Upper lobe of right lung (tissue), 1 donor: ENCODE results near the gene TBC1D2B. TPM values are rescaled to one million over a fixed set of nuclear protein-coding genes. Genes with fewer than 3 reads are reported as not detected.

ENCODE experiments used
- ATAC-seq: fragments of 200-7000 bp; cut with Tn5 transposase; one replicate; pipeline ENCODE4 v1.9.1; 2020; ENCODE audit warnings: mild to moderate bottlenecking, moderate library complexity
- DNase-seq: peaks from one replicate; pipeline ENCODE4 v3.0.0-alpha.2; 2020
- H3K27ac ChIP-seq: fragments of 200-600 bp; one replicate; pipeline ENCODE4 v1.8.0; 2022
- H3K27me3 ChIP-seq: fragments of 200-600 bp; one replicate; pipeline ENCODE4 v1.8.0; 2022; ENCODE audit warnings: mild to moderate bottlenecking
- H3K36me3 ChIP-seq: fragments of 200-600 bp; one replicate; pipeline ENCODE4 v1.8.0; 2022
- H3K4me1 ChIP-seq: fragments of 200-600 bp; one replicate; pipeline ENCODE4 v1.8.0; 2022
- H3K4me3 ChIP-seq: fragments of 200-600 bp; one replicate; pipeline ENCODE4 v1.8.0; 2022; ENCODE audit warnings: mild to moderate bottlenecking
- H3K9me3 ChIP-seq: fragments of 200-600 bp; one replicate; pipeline ENCODE4 v1.8.0; 2022
- intact Hi-C: fragments of 100-400 bp; cut with DNase I; formaldehyde crosslinking; loops from one replicate; pipeline ENCODE4 v1.11.0; 2022
- total RNA-seq: library from RNA; stranded (reverse); fragmentation: NEBNext Ultra II Directional; extraction: Animal tissue kit (Norgen Biotek cat#: 25700); gene quantifications from one replicate; pipeline ENCODE4 v1.2.1, GENCODE V29; 2021
- TF ChIP-seq, protein P1 (sequence below): fragments of 200-600 bp; IDR thresholded peaks from one replicate; pipeline ENCODE4 v1.8.0; 2022; ENCODE audit warnings: antibody characterized with exemption
- donor health status: DM: no; HTN: yes; CAD: no; lungs with severe emphysema.

TBC1D2B gene
- total RNA-seq, 1 donor from 2014 or later: 88.7 TPM

- Histone ChIP-seq H3K27me3 (no peaks in the 10 kb centered on the region), H3K27ac (peak overlapping the region; percentile 75), H3K4me1 (peaks cover 45% of the 10 kb centered on the region), H3K36me3 (peaks cover 75% of the 10 kb centered on the region), H3K9me3 (no peaks in the 10 kb centered on the region), H3K4me3 (no peak overlapping the region)
- no peak for DNase-seq
- TF ChIP-seq, protein P1, sequence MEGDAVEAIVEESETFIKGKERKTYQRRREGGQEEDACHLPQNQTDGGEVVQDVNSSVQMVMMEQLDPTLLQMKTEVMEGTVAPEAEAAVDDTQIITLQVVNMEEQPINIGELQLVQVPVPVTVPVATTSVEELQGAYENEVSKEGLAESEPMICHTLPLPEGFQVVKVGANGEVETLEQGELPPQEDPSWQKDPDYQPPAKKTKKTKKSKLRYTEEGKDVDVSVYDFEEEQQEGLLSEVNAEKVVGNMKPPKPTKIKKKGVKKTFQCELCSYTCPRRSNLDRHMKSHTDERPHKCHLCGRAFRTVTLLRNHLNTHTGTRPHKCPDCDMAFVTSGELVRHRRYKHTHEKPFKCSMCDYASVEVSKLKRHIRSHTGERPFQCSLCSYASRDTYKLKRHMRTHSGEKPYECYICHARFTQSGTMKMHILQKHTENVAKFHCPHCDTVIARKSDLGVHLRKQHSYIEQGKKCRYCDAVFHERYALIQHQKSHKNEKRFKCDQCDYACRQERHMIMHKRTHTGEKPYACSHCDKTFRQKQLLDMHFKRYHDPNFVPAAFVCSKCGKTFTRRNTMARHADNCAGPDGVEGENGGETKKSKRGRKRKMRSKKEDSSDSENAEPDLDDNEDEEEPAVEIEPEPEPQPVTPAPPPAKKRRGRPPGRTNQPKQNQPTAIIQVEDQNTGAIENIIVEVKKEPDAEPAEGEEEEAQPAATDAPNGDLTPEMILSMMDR: no peak
- intact Hi-C loops: no loop called here
- no peak for ATAC-seq
Observed at GRCh38 chr15:78023081-78023665, 54.3 kb downstream of the TBC1D2B start.

DNA sequence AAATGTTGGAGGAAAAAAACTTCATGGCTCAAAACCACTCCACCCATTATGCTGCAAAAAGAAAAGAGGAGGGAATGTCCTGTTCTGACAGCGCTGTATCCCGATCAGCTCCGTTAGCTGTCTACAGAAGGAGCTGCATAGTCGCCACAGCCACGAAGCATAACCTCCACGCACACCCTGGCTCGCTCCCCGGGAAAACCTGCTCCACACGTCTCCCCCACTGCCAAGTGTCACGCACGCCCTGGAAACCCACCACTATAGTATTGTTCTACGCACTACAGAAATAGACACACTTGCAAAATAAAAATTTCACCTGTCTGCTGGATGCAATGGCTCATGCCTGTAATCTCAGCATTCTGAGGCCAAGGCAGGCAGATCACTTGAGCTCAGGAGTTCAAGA is 55.8 kb downstream of the TBC1D2B start:
- intact Hi-C loops: no loop called here
- Histone ChIP-seq H3K27me3 (no peaks in the 10 kb centered on the region), H3K36me3 (peaks cover 76% of the 10 kb centered on the region), H3K27ac (peak overlapping the region; percentile 12), H3K4me1 (peaks cover 51% of the 10 kb centered on the region), H3K9me3 (no peaks in the 10 kb centered on the region), H3K4me3 (no peak overlapping the region)
- DNase-seq: no peak
- TF ChIP-seq, protein P1: no peak
- ATAC-seq: no peak

- Histone ChIP-seq H3K4me3 (no peak overlapping the region), H3K4me1 (peaks cover 48% of the 10 kb centered on the region), H3K27ac (no peak overlapping the region), H3K27me3 (no peaks in the 10 kb centered on the region), H3K36me3 (peaks cover 77% of the 10 kb centered on the region), H3K9me3 (no peaks in the 10 kb centered on the region)
- DNase-seq (no peak), ATAC-seq (no peak)
- TF ChIP-seq, protein P1: no peak
- intact Hi-C loops: no loop called here
Observed at GRCh38 chr15:78020007-78020406, 57.5 kb downstream of the TBC1D2B start.

DNA sequence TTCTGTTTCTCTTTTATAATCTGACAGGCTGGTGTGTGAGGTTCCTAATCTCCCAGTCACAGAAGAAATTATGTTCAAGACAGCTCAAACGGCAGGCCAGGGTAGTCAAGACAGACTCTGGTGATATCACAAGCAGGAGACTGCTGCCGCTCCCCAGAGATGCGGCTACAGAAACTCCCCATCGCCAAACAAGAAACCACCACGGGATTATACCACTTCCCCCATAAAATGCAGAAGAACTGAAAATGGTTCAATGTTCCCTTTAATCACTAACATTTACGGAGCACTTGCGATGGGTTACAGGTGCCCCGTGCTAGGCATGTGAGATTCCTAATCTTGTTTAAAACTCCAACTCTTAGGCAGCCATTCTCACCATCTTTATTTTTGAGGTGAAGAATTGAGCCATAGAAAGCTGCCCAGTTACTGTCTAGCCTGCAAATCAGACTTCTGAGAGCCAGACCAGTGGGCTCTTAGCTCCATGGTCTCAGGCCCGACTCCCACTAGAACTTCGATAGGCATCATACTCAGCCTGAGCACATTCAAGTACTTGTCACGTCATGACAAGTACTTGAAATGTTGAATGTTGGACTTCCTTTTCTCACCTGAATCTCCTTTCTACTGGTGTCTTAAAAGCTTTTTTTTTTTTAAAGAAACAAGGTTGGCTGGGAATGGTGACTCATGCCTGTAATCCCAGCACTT is 58.4 kb downstream of the TBC1D2B start:
- Histone ChIP-seq H3K27ac (peak overlapping the region; percentile 70), H3K27me3 (no peaks in the 10 kb centered on the region), H3K36me3 (peaks cover 79% of the 10 kb centered on the region), H3K9me3 (no peaks in the 10 kb centered on the region), H3K4me1 (peaks cover 39% of the 10 kb centered on the region), H3K4me3 (no peak overlapping the region)
- intact Hi-C loops: no loop called here
- no peak for DNase-seq
- TF ChIP-seq, protein P1: no peak
- peak; percentile 80 for ATAC-seq

DNA sequence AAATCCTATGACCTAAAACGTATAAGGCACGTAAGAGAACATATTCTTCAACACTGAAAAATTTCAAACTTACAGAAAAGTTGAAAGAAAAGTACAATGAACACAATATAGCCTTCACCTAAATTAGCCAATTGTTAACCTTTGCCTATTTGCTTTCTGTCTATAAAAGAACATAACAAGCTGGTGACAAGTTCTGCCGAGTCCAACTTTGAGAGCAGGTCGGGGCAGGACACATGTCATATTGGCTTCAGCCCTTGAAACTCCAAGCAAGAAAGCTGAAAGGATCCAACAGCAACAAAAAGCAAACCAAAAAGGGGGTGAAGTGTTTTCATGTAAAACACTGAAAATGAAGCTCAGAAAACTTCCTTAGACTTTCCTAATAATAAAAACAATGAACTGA is 59.1 kb downstream of the TBC1D2B start:
- ATAC-seq (no peak), DNase-seq (no peak)
- peaks cover 78% of the 10 kb centered on the region for H3K36me3 ChIP-seq
- H3K9me3 ChIP-seq: no peaks in the 10 kb centered on the region
- H3K27me3 ChIP-seq: no peaks in the 10 kb centered on the region
- no peak overlapping the region for H3K4me3 ChIP-seq
- H3K27ac ChIP-seq: peak overlapping the region; percentile 70
- TF ChIP-seq, protein P1: no peak
- peaks cover 33% of the 10 kb centered on the region for H3K4me1 ChIP-seq
- intact Hi-C loops: no loop called here
